Adrenal gland (tissue), 12 donors: ENCODE measurements around the gene FGF14. TPM values are rescaled to one million over a fixed set of nuclear protein-coding genes. Genes with fewer than 3 reads are reported as not detected.

Experiments used
- DNase-seq, 7 donors: peaks; one replicate each; pipeline ENCODE4 v3.0.0-alpha.2; 2019 to 2020
- H3K27ac ChIP-seq, 5 donors: fragments of 200-600 bp; sonication (generic) in 4 of 5; 1 replicate in 3 of 5; 2 replicates in 2 of 5; pipeline versions ENCODE4 v1.5.1 to v1.8.0; 2016 to 2020; ENCODE audit warnings: mild to moderate bottlenecking in 1 of 5
- H3K27me3 ChIP-seq: fragments of 200-600 bp; 2 replicates; pipeline ENCODE4 v1.8.0; 2021
- H3K36me3 ChIP-seq, 2 donors: fragments of 200-600 bp; replicated peaks in 1 of 2; 1 replicate in 1 of 2; 2 replicates in 1 of 2; pipeline versions ENCODE4 v1.5.1 to v1.8.0; 2018 to 2022
- H3K4me1 ChIP-seq, 2 donors: fragments of 200-600 bp; replicated peaks in 1 of 2; 1 replicate in 1 of 2; 2 replicates in 1 of 2; pipeline versions ENCODE4 v1.5.1 to v1.8.0; 2018 to 2021
- H3K4me3 ChIP-seq, 4 donors: fragments of 200-600 bp; sonication (generic) in 3 of 4; one replicate each; pipeline ENCODE4 v1.5.1; 2016 to 2018
- H3K9me3 ChIP-seq, 3 donors: fragments of 200-600 bp; sonication (generic) in 1 of 3; replicated peaks in 1 of 3; 1 replicate in 2 of 3; 2 replicates in 1 of 3; pipeline versions ENCODE4 v1.5.1 to v1.8.0; 2016 to 2021
- CTCF ChIP-seq, 6 experiments: fragments of 450-650 bp in 4 of 6; fragments of 200-600 bp in 2 of 6; sonication (generic) in 1 of 6; IDR thresholded peaks; 1 replicate in 5 of 6; 2 replicates in 1 of 6; pipeline versions ENCODE4 v1.5.1 to v1.8.0; 2016 to 2021; ENCODE audit warnings: antibody characterized with exemption in 6 of 6, mild to moderate bottlenecking in 2 of 6, moderate library complexity in 1 of 6
- POLR2A ChIP-seq, 2 donors: fragments of 450-650 bp; IDR thresholded peaks; one replicate each; pipeline ENCODE4 v1.6.1; 2017; ENCODE audit warnings: antibody characterized with exemption in 2 of 2, mild to moderate bottlenecking in 2 of 2, moderate library complexity in 1 of 2
- WGBS, 4 donors: extraction: QIAGEN DNeasy Blood & Tissue Kit in 2 of 4; methylation state at CpG; one replicate each; pipeline versions ENCODE4 v1.1.5 to v1.1.7; 2013 to 2017; 5-methylcytosine and 5-hydroxymethylcytosine counted together
- intact Hi-C, 2 donors: fragments of 100-400 bp; cut with DNase I; formaldehyde crosslinking; loops; one replicate each; pipeline versions ENCODE4 v1.14.1 to v1.15.0; 2022 to 2023
- polyA plus RNA-seq, 3 donors: library from polyadenylated mRNA; stranded (reverse); fragments of 200-250 nt in 2 of 3; fragments of 350-450 nt in 1 of 3; fragmentation: Illumina TruSeq in 1 of 3; extraction: RNeasy Lipid Tissue Mini Kit (QIAGEN cat#74804) in 1 of 3; gene quantifications; one replicate each; pipeline ENCODE4 v1.2.3, GENCODE V29; 2013 to 2014
- total RNA-seq, 9 donors: library from RNA; depleted of rRNA in 4 of 9; stranded (reverse); fragments of >200 nt in 4 of 9; fragments of 120-200 nt in 1 of 9; fragmentation: NEBNext Ultra II Directional in 1 of 9; extraction: Animal tissue kit (Norgen Biotek cat#: 25700) in 1 of 9; gene quantifications; one replicate each; pipeline versions ENCODE4 v1.1.0 to v1.2.4, GENCODE V29; 2013 to 2023
- donor health status: healthy with polysubstance abuse.
- donor health status: Bipolar disorder and iron deficiency.
- donor health status: DM: yes; HTN: yes; CAD: no.
- donor health status: DM: no; HTN: no; CAD: no.
- donor health status: DM: no; HTN: no; CAD: no.
- donor health status: DM: yes; HTN: yes; CAD: no.

FGF14 gene
- total and polyA plus RNA-seq, 12 donors, result 0.32 to 9.3 (median 2.8) TPM; not detected in 2

GRCh38 chr13:102400675-102401145 lies 1.1 kb downstream of the FGF14 start:
- DNase-seq, result peak in 1 of 7 donors; percentile 72
- H3K36me3 ChIP-seq, result no peaks in the 10 kb centered on the region
- H3K27me3 ChIP-seq, result peaks cover 4% of the 10 kb centered on the region
- H3K9me3 ChIP-seq, result no peaks in the 10 kb centered on the region
- no peaks in the 10 kb centered on the region for H3K4me1 ChIP-seq
- H3K27ac ChIP-seq, result peak overlapping the region in 1 of 5 donors; percentile 60
- H3K4me3 ChIP-seq, result peak overlapping the region in 1 of 4 donors; percentile 50
- intact Hi-C loops, result no loop called here
- TF ChIP-seq POLR2A (IDR thresholded peaks at IDR 0.05), result no peak
- TF ChIP-seq CTCF (IDR thresholded peaks at IDR 0.05), result no peak
- 0 to 1% (median 1%) methylated on average over 17 to 24 of the region's 24 CpGs for WGBS, 4 donors

- H3K27me3 ChIP-seq, result peaks cover 4% of the 10 kb centered on the region
- H3K4me3 ChIP-seq, result peak overlapping the region in 2 of 4 donors; percentile 23 to 50
- H3K4me1 ChIP-seq, result peaks cover 0 to under 1% of the 10 kb centered on the region in 2 donors
- DNase-seq, result peak in 1 of 7 donors; percentile 65
- H3K36me3 ChIP-seq, result no peaks in the 10 kb centered on the region
- H3K27ac ChIP-seq, result peak overlapping the region in 1 of 5 donors; percentile 60
- TF ChIP-seq CTCF (IDR thresholded peaks at IDR 0.05) (no peak), POLR2A (IDR thresholded peaks at IDR 0.05) (no peak)
- intact Hi-C loops, result no loop called here
- no peaks in the 10 kb centered on the region for H3K9me3 ChIP-seq
- 0 to 2% (median 1%) methylated on average over 6 to 58 of the region's 58 CpGs for WGBS, 4 donors
These were observed 1.8 kb downstream of the FGF14 start for GRCh38 chr13:102399791-102400674.

- Histone ChIP-seq H3K27ac (no peak overlapping the region), H3K4me1 (peaks cover 3 to 5% of the 10 kb centered on the region in 2 donors), H3K27me3 (no peaks in the 10 kb centered on the region), H3K9me3 (no peaks in the 10 kb centered on the region), H3K36me3 (no peaks in the 10 kb centered on the region), H3K4me3 (no peak overlapping the region)
- 79 to 95% (median 90%) methylated on average over 2 of the region's 2 CpGs for WGBS, 4 donors
- intact Hi-C loops, result no loop called here
- TF ChIP-seq POLR2A (IDR thresholded peaks at IDR 0.05), result no peak
- no peak for TF ChIP-seq CTCF (IDR thresholded peaks at IDR 0.05)
- no peak for DNase-seq
These were observed 5.9 kb downstream of the FGF14 start for GRCh38 chr13:102395939-102396338.

- no peaks in the 10 kb centered on the region for H3K36me3 ChIP-seq
- H3K4me1 ChIP-seq, result peaks cover 3 to 5% of the 10 kb centered on the region in 2 donors
These were observed 6.7 kb downstream of the FGF14 start for GRCh38 chr13:102395174-102395573.

More at GRCh38 chr13:102395174-102395573, 6.7 kb downstream of the FGF14 start:
- no peaks in the 10 kb centered on the region for H3K27me3 ChIP-seq
- WGBS, 4 donors, result 91 to 94% (median 93%) methylated on average over 10 of the region's 10 CpGs
- intact Hi-C loops, result no loop called here
- peak overlapping the region in 1 of 5 donors; percentile 72 for H3K27ac ChIP-seq
- TF ChIP-seq POLR2A (IDR thresholded peaks at IDR 0.05) (no peak), CTCF (IDR thresholded peaks at IDR 0.05) (no peak)
- DNase-seq, result no peak
- H3K4me3 ChIP-seq, result peak overlapping the region in 2 of 4 donors; percentile 77 to 81
- no peaks in the 10 kb centered on the region for H3K9me3 ChIP-seq
